Skin epidermis (tissue), 12 donors: ENCODE data around the gene BLACAT1.
"Not testable (repeated sequence)": the region's sequence is repeated elsewhere in the genome, so short reads cannot be mapped to it uniquely, and the experiment has no call there.

Source experiments
- H3K27ac ChIP-seq, 21 experiments: fragments of 200-600 bp; sonication (generic) in 11 of 21; one replicate each; pipeline ENCODE4 v1.5.0; 2020; ENCODE audit warnings: mild to moderate bottlenecking in 3 of 21, inconsistent platforms in 2 of 21, moderate library complexity in 2 of 21
- H3K4me3 ChIP-seq, 7 experiments: fragments of 200-600 bp; sonication (generic) in 2 of 7; one replicate each; pipeline ENCODE4 v1.5.0; 2020; ENCODE audit warnings: inconsistent platforms in 2 of 7, mild to moderate bottlenecking in 2 of 7, moderate library complexity in 1 of 7

Gene BLACAT1

DNA sequence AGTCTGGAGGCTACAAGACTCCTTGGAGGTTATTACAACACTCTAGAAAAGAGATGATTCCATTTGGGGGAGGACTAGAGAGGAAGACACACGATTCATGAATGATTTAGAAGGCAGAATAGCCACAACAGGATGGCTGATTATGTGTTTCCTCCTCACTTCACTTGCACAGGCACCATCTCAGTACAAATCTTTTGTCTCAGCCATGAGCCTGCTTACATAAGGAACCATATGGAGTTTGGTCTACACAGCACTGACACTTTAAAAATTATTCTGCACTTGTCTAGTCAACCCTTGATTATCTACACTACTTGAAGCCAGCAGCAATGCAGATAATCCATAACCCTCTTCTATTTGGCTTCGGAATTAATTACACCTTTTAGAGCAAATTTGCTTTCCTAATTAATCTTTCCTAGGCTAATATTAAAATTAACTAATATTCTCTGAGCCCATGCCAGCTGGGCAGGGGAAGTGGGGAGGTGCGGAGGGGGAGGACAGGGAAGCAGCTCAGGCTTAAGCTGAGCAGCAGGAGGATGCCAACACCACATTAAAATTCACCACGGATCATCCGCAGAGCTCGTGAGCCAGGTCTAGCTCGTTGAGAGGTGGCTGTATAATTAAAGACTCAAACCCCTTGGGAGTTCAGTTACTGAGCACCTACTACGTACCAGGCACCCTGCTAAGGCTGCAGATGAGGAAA, 30.8 kb downstream of the BLACAT1 start:
- H3K4me3 ChIP-seq = no peak overlapping the region
- H3K27ac ChIP-seq = no peak overlapping the region

GRCh38 chr1:205423814-205424399, 31.9 kb downstream of the BLACAT1 start:
- Histone ChIP-seq H3K27ac (no peak overlapping the region), H3K4me3 (no peak overlapping the region)

DNA sequence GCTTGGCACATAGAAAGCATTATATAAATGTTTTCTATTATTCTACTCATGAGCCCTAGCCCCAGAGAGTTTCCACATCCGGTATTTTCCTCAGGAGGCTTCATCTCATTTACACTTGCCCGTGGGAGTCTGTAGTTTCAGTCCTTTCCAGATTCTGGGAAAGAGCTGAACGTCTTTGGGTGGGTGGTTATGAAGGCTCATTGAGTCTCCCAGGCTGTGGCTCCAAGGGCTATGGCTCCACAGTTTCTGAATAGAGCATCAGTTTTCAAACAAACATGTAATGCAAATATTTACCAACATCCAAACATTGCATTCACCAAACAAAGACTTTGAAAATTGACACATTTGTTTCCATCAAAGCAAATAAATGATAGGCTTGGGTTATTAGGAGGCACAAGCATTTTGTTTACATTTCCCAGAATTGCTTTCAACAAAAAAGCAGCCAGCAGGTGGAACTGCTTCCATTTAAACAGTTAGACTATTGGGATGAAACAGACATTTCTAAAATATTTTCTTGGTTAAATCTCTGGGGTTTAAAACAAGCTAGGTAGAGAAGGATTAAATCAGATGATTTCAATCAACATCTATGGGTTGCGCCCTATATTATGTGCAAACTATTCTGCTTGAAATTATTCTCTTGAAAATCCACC, 32.7 kb downstream of the BLACAT1 start:
- Histone ChIP-seq H3K27ac (no peak overlapping the region), H3K4me3 (no peak overlapping the region)

- H3K27ac ChIP-seq = no peak within 1 kb of the TSS
- no peak within 1 kb of the TSS for H3K4me3 ChIP-seq
These were observed 34.0 kb downstream of the BLACAT1 start, which contains the start of gene LEMD1 for GRCh38 chr1:205421798-205422197. Gene LEMD1, minus strand, starts transcription at chr1:205422056. Its CDS starts 1,520 bp downstream, at chr1:205420536.

DNA sequence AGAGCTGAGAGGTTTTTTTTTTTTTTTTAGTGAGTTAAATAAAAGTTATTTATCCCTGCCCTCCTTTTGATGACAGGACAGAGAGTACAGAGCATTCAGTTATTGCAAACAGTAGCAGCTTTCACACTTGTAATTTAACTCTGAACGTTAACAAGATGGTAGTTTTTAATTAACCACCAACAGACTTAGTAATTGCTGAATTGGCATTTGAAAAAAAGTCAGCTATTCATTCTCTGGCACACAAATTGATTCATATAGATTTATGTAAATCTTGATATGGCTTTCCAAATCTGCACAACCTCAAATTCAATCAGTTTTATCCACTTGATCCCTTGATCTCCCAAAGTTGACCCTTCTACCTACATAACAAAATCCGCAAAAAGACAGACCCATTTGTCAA, 34.9 kb downstream of the BLACAT1 start:
- no peak overlapping the region for H3K27ac ChIP-seq

GRCh38 chr1:205417870-205418635, 37.8 kb downstream of the BLACAT1 start:
- no peak overlapping the region for H3K4me3 ChIP-seq

More for the DNA sequence above, 34.9 kb downstream of the BLACAT1 start:
- no peak overlapping the region for H3K4me3 ChIP-seq

GRCh38 chr1:205416322-205416721, 39.5 kb downstream of the BLACAT1 start:
- no peak overlapping the region for H3K27ac ChIP-seq
- H3K4me3 ChIP-seq = no peak overlapping the region

More at GRCh38 chr1:205417870-205418635, 37.8 kb downstream of the BLACAT1 start:
- H3K27ac ChIP-seq = no peak overlapping the region

DNA sequence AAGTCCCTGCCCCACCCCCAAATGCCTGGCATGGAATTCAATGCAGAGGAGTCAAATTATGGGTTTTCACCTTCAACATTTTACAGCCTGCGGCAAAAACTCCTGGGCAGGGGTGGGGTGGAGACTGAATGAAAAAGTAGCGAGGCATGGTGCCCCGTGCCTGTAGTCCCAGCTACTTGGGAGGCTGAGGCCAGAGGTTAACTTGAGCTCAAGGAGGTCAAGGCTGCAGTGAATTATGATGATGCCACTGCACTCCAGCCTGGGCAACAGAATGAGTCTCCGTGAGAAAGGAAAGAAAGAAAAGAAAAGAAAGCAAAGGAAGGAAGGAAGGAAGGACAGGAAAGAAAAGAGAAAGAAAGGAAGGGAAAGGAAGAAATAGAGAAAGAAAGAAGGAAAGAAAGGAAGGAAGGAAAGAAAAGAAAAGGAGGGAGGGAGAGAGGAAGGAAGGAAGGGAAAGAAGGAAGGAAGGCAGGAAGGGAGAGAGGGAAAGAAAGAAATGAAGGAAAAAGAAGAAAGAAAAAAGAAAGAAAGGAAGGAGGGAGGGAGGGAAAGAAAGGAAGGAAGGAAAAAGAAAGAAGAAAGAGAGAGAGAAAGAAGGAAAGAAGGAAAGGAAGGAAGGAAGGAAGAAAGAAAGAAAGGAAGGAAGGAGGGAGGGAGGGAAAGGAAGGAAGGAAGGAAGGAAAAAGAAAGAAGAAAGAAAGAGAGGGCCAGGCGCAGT, 45.1 kb downstream of the BLACAT1 start:
- Histone ChIP-seq H3K4me3 (no peak overlapping the region), H3K27ac (no peak overlapping the region)

DNA sequence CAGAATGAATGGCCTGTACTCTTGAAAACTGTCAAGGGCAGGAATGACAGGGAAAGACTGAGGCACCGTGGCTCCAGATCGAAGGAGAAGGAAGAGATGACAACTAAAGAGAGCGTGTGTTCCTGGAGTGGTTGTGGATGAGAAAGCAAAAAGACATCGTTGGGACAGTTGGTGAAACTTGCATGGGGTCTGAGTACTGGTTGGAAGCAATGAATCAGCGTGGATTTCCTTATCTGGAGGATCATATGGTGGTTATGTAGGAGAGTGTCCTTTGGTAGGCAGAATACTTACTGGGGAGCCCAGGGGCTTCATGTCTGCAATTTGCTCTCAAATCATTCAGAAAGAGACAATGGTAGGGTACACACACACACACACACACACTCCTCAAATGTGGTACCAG, 47.9 kb downstream of the BLACAT1 start:
- Histone ChIP-seq H3K27ac (no peak overlapping the region), H3K4me3 (no peak overlapping the region)

DNA sequence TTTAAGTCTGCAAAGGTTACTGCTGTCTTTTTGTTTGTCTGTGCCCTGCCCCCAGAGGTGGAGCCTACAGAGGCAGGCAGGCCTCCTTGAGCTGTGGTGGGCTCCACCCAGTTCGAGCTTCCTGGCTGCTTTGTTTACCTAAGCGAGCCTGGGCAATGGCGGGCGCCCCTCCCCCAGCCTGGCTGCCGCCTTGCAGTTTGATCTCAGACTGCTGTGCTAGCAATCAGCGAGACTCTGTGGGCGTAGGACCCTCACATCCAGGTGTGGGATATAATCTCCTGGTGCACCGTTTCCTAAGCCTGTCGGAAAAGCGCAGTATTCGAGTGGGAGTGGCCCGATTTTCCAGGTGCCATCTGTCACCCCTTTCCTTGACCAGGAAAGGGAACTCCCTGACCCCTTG, 49.6 kb downstream of the BLACAT1 start:
- not testable (repeated sequence) for H3K4me3 ChIP-seq, H3K27ac ChIP-seq
